Lower leg skin (tissue), 4 donors: ENCODE data around the gene BCL7B. TPM values are rescaled to one million over a fixed set of nuclear protein-coding genes. Genes with fewer than 3 reads are reported as not detected.

Experiments
- DNase-seq, 2 donors: peaks; one replicate each; pipeline ENCODE4 v3.0.0-alpha.2; 2019; ENCODE audit warnings: low spot score in 2 of 2
- H3K4me3 ChIP-seq: fragments of 200-600 bp; sonication (generic); 2 replicates; pipeline ENCODE4 v1.5.1; 2017; ENCODE audit warnings: mild to moderate bottlenecking, low read depth; ENCODE audit not compliant: poor library complexity, severe bottlenecking
- POLR2A ChIP-seq, 2 donors: fragments of 450-650 bp; IDR thresholded peaks; one replicate each; pipeline ENCODE4 v1.6.1; 2016 to 2017; ENCODE audit warnings: antibody characterized with exemption in 2 of 2, mild to moderate bottlenecking in 1 of 2, moderate library complexity in 1 of 2
- WGBS, 2 donors: methylation state at CpG; one replicate each; pipeline ENCODE4 v1.1.5; 2018; 5-methylcytosine and 5-hydroxymethylcytosine counted together
- intact Hi-C: fragments of 100-400 bp; cut with DNase I; formaldehyde crosslinking; loops from one replicate; pipeline ENCODE4 v1.15.0; 2023; ENCODE audit warnings: low total_unique reads
- total RNA-seq, 4 donors: library from RNA; depleted of rRNA; stranded (reverse); fragments of >200 nt; gene quantifications; one replicate each; pipeline ENCODE4 v1.1.0, GENCODE V29; 2016
- TF ChIP-seq, protein P1 (sequence below), 3 donors: fragments of 450-650 bp; IDR thresholded peaks; one replicate each; pipeline ENCODE4 v1.5.1; 2016; ENCODE audit warnings: antibody characterized with exemption in 3 of 3, mild to moderate bottlenecking in 3 of 3, moderate library complexity in 2 of 3

The BCL7B gene
- total RNA-seq, 4 donors from 2014 or later: 31.8 to 66.2 (median 47.7) TPM

DNA sequence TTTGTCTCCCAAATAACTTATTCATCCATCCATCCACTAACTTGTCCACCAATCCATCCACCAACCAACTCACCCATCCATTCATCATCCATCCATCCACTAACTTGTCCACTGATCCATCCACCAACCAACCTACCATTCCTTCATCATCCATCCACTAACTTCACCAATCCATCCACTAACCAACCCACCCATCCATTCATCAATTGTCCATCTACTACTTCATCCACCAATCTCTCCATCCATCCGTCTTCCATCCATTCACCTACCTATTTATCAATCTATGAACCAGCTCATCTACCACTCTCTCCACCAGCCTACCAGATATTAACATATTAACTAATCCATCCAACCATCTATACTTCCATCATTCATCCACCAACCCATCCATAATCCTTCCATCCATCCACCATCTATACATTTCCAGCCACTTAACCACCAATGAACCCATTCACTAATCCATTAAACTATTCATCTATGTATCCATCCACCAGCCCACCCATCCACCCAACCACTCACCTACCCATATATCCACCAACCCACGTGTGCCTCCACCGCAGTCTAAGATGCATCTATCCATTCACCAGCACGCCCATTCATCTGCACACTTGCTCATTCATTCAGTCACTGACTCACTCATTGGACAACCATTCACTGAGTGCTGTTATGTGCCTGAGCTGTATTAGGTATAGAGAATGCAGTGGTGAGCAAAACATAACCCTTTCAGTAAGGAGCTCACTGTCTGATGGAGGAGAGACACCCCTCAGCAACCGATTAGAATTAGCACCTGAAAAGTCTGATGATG, 40.7 kb upstream of the BCL7B start:
- intact Hi-C loops: no loop called here
- WGBS, 2 donors: 91 to 92% methylated on average over 5 of the region's 5 CpGs
- no peak overlapping the region for H3K4me3 ChIP-seq
- TF ChIP-seq, protein P1, sequence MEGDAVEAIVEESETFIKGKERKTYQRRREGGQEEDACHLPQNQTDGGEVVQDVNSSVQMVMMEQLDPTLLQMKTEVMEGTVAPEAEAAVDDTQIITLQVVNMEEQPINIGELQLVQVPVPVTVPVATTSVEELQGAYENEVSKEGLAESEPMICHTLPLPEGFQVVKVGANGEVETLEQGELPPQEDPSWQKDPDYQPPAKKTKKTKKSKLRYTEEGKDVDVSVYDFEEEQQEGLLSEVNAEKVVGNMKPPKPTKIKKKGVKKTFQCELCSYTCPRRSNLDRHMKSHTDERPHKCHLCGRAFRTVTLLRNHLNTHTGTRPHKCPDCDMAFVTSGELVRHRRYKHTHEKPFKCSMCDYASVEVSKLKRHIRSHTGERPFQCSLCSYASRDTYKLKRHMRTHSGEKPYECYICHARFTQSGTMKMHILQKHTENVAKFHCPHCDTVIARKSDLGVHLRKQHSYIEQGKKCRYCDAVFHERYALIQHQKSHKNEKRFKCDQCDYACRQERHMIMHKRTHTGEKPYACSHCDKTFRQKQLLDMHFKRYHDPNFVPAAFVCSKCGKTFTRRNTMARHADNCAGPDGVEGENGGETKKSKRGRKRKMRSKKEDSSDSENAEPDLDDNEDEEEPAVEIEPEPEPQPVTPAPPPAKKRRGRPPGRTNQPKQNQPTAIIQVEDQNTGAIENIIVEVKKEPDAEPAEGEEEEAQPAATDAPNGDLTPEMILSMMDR (IDR thresholded peaks at IDR 0.05): no peak
- no peak for TF ChIP-seq POLR2A (IDR thresholded peaks at IDR 0.05)
- DNase-seq: no peak

DNA sequence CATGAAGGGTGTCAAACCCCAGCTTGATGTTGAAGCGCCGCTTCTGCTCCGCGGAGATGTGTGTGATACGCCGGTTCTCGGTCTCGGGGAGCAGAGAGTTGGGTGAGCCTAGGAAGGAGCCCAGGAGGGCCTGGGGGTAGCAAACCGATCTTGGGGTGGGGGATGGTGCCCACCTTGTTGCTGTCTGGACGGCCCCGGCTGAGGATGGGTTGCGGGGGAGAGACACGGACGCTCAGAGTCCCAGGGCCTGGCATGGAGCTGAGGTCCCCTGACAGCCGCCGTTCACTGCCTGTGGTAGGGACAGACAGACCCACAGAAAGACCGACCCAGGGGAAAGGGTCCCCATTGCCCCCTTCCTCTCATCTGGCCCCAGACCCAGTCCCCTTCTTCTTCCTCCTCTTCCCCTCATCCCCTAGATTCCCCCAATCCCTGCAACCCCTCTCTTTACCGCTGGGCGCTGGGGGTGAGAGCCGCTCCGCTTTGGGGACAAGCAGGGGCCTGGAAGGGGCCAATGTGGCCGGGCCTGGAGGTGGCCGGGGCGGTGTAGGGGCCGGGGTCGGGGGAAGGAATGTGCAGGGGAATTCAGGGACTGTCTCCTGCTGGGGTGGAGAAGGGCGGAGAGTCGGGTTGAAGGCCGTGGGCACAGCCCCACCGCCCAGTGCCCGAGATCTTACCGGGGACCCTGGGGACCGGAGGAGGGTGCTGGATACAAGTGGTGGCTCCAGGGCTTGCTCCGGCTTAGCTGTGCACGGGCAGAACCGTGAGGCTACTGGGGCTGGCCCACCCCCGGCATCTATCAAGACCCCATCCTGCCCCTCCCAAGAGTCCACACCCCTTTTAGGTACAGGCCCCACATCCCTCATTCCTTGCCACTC, 38.9 kb upstream of the BCL7B start:
- DNase-seq: no peak
- intact Hi-C loops: no loop called here
- 59 to 64% methylated on average over 35 to 37 of the region's 37 CpGs for WGBS, 2 donors
- H3K4me3 ChIP-seq: no peak overlapping the region
- TF ChIP-seq, protein P1 (IDR thresholded peaks at IDR 0.05): no peak
- no peak for TF ChIP-seq POLR2A (IDR thresholded peaks at IDR 0.05)

- H3K4me3 ChIP-seq: no peak overlapping the region
- TF ChIP-seq POLR2A (IDR thresholded peaks at IDR 0.05): no peak
- TF ChIP-seq, protein P1 (IDR thresholded peaks at IDR 0.05): no peak
- WGBS, 2 donors: 85 to 92% methylated on average over 6 to 9 of the region's 9 CpGs
- DNase-seq: no peak
- intact Hi-C loops: no loop called here
These were observed 37.9 kb upstream of the BCL7B start for GRCh38 chr7:73595358-73595757.

GRCh38 chr7:73593207-73594045, 35.9 kb upstream of the BCL7B start:
- no peak for TF ChIP-seq POLR2A (IDR thresholded peaks at IDR 0.05)
- TF ChIP-seq, protein P1 (IDR thresholded peaks at IDR 0.05): no peak
- intact Hi-C loops: no loop called here

GRCh38 chr7:73586911-73587310, 29.4 kb upstream of the BCL7B start:
- 95 to 96% methylated on average over 12 of the region's 12 CpGs for WGBS, 2 donors
- intact Hi-C loops: no loop called here
- no peak for TF ChIP-seq POLR2A (IDR thresholded peaks at IDR 0.05)
- DNase-seq: no peak
- no peak overlapping the region for H3K4me3 ChIP-seq

More at GRCh38 chr7:73593207-73594045, 35.9 kb upstream of the BCL7B start:
- H3K4me3 ChIP-seq: no peak overlapping the region
- no peak for DNase-seq
- WGBS, 2 donors: 66 to 78% methylated on average over 11 to 14 of the region's 14 CpGs
